ENCODE results near the gene NMD3.
"Not testable (repeated sequence)": the region's sequence is repeated elsewhere in the genome, so short reads cannot be mapped to it uniquely, and the experiment has no call there.

NMD3 gene

DNA sequence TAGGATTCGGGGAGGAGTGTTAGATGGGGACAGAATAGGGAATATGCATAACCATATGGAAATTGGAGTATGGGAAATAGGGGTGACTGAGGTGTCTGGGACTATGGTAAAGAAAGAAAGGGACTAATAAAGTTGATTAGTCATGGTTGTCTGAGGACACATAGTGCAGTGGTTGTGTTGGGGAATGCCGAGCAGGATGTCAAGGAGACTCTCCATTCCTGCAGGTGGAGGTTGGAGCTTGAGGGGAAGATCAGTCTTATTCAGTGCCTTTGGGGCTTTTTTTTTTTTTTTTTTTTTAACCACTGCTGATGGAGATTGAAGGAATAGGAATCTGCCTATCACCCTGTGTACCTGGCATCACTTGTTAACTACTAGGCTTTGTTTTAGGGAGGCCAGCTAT lies 10.8 kb downstream of the NMD3 start:
- DNase-seq (ENCODE audit: low read depth): no peak

DNA sequence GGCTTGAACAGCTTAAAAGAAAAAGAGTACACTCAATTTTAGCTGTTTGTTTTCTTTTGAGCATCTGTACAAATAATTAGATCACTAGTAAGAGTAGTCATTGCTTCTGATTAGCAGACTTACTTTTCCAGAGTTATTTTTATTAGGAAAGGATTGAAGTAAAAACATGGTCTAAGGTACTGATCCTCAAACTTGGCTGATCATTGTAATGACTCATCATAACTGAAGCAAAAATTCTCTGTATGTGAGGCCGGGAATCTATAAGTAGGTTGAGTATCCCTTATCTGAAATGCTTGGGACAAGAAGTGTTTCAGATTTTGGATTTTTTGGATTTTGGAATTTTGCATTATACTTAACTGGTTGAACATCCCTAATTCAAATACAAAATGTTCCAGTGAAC lies 12.4 kb downstream of the NMD3 start:
- no peak for DNase-seq (ENCODE audit: low read depth)

DNA sequence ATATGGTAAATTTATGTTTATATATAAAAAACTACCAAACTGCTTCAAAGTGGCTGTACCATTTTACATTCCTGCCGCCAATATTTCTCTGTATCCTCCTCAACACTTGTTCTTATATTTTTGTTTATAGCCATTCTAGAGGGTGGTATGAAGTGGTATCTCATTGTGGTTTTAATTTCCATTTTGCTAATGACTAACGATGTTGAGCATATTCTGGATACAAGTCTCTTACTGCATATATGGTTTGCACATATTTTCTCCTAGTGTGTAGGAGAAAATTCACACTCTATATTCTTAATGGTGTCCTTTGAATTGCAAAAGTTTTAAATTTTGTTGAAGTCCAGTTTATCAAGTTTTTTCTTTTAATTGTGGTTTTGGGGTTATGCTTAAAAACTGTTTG lies 15.1 kb downstream of the NMD3 start:
- no peak for DNase-seq (ENCODE audit: low read depth)

- DNase-seq (ENCODE audit: low read depth): peak; percentile 18
Measured at GRCh38 chr3:161239700-161240099, 18.6 kb downstream of the NMD3 start.

- DNase-seq (ENCODE audit: low read depth): no peak
Measured at GRCh38 chr3:161244538-161244937, 23.4 kb downstream of the NMD3 start.

DNA sequence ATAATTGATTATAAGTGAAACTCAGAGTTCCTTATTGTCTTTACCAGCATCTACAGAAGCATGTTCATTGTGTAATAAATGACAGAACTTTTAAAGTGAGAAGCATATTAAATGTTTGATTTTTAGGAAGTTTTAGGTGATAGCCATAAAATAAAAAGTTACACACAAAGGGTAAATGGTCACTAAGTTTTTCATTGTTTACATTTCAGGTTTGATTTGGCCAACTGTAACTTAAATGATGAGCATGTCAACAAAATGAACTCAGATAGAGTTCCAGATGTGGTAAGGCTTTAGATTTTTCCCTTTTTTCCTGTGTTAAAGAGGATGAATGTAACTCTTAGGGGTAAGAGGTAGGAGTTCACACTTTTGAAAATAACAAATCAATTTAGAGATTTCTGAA lies 25.9 kb downstream of the NMD3 start:
- DNase-seq (ENCODE audit: low read depth): no peak

GRCh38 chr3:161250116-161250515 lies 29.0 kb downstream of the NMD3 start:
- DNase-seq (ENCODE audit: low read depth): no peak

DNA sequence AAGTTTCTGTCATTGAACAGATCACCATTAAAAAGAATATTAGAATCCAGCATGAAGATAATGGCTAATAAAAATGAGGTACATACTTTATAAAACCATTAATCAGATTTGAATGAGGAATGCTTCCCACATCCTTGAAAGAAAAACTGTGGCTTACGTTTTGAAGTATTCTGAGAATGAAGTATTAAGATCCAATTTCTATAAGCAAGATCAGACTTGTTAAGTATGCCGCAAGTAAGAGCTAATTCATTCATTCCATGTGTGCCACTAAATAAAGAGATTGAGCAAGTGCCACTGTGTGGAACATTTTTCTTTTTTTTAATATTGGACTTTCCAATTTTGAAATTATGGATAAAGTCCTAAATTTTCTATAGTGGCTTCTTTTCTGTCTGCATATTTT lies 30.6 kb downstream of the NMD3 start:
- DNase-seq (ENCODE audit: low read depth): no peak

GRCh38 chr3:161252143-161252542 lies 31.0 kb downstream of the NMD3 start:
- no peak for DNase-seq (ENCODE audit: low read depth)

GRCh38 chr3:161253711-161254110 lies 32.6 kb downstream of the NMD3 start:
- DNase-seq (ENCODE audit: low read depth): no peak

GRCh38 chr3:161254861-161255260 lies 33.8 kb downstream of the NMD3 start:
- no peak for DNase-seq (ENCODE audit: low read depth)

- peak; percentile 80 for DNase-seq (ENCODE audit: low read depth)
Measured at GRCh38 chr3:161263057-161263456, 41.9 kb downstream of the NMD3 start.

GRCh38 chr3:161264852-161265251 lies 43.7 kb downstream of the NMD3 start:
- DNase-seq (ENCODE audit: low read depth): peak; percentile 7

DNA sequence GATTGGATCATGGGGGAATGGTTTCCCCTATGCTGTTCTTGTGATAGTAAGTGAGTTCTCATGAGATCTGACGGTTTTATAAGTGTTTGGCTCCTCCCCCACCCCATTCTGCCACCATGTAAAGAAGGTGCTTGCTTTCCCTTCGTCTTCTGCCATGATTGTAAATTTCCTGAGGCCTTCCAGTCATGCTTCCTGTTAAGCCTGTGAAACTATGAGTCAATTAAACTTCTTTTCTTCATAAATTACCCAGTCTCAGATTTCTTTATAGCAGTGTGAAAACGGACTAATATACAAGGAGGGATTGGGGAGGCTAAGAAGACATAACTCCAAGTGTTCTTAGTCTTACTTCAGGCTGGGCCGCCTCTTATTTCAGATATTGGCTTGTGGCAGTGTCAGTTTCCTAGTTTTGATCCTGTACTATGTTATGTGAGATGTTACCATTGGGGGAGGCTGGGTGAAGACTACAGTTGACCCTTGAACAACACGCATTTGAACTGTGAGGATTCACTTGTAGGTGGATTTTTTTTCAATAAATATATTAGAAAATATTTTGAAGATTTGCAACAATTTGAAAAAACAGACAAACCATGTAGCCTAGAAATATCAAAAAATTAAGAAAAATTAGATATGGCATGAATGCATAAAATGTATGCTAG lies 44.9 kb downstream of the NMD3 start:
- no peak for DNase-seq (ENCODE audit: low read depth)

DNA sequence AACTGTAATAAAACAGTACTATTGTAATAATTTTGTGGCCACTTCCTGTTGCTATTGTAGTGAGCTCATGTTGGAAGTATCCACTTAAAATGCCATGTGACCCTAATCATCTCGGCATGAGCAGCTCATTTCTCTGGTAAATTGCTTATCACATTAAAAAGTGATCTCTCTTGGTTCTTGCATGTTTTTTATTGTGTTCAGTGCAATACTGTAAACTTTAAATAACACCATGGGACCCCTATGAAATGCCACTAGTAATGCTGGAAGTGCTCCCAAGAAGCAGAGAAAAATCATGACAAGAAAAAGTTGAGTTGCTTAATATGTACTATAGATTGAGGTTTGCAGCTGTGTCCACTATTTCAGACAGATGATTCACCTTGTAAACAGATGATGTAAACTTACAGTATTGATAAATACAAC lies 45.6 kb downstream of the NMD3 start:
- DNase-seq (ENCODE audit: low read depth): peak; percentile 79

GRCh38 chr3:161267646-161268045 lies 46.5 kb downstream of the NMD3 start:
- DNase-seq (ENCODE audit: low read depth): no peak

DNA sequence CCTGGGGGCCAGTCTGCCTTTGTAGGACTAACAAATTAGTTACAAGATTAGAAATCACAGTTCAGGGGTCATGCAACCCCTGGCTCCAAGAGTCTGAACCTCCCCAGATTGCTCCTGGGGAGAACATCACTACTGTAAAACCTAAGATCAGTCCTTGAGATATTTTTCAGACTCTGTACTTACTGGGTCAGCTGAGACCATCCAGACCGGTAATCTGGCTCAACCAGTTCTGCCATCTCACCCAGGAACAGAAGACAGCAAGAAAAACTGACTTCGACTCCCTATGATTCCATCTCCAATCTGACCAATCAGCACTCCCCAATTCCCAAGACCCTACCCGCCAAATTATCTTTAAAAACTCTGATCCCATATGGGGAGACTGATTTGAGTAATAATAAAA lies 47.5 kb downstream of the NMD3 start:
- DNase-seq (ENCODE audit: low read depth): no peak

- DNase-seq (ENCODE audit: low read depth): no peak
Measured at GRCh38 chr3:161270991-161271390, 49.9 kb downstream of the NMD3 start.

- DNase-seq (ENCODE audit: low read depth): no peak
Measured at GRCh38 chr3:161271646-161272045, 50.5 kb downstream of the NMD3 start.

DNA sequence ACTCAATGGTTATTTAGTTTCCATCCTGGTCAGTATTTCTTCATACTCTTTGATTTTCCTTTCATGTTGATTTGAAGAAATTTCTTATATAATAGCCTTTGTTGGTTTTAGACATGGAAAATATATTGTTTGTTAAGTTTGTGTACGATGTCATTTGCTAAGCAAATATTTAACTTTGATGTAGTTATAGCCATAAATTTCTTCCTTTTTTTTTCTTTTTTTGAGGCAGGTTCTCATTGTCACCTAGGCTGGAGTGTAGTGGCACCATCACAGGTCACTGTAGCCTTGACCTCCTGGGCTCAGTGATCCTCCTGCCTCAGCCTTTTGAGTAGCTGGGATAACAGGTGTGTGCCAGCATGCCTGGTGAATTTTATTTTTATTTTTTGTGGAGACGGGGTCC lies 51.4 kb downstream of the NMD3 start:
- DNase-seq (ENCODE audit: low read depth): no peak

DNA sequence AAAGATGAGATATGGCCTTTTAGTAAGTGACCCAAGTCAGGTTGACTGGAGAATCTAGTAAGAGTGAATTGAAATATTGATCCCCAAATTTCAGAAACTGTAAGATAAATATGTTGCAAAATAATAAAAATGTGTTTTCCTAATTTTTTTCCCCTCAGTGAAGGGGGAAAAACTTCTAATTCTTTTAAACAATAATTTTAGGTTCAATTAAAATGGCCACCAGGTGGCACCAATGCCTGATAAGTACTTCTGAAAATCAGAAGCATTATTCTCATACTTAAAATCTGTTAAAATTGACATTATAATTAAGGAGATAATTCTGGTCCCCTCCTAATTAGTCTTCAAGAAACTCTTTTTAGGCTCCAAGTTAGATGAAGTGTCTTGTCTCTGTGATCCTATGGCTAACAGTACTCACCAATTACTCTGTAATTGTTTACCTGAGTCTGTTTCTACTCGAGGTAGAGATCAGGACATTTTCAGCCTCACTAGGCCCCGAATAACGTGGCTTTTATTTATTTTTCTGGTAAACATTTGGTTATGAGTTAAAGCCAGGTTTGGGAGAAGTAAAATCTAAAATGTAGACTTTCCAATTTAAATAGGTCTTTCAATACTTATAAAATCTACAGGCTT lies 52.6 kb downstream of the NMD3 start:
- peak; percentile 32 for DNase-seq (ENCODE audit: low read depth)

GRCh38 chr3:161274691-161275298 lies 53.7 kb downstream of the NMD3 start:
- DNase-seq (ENCODE audit: low read depth): peak; percentile 57

- no peak for DNase-seq (ENCODE audit: low read depth)
Measured at GRCh38 chr3:161275919-161276318, 54.8 kb downstream of the NMD3 start.

- DNase-seq (ENCODE audit: low read depth): not testable (repeated sequence)
Measured at GRCh38 chr3:161282387-161282786, 61.3 kb downstream of the NMD3 start.

Data from amniotic epithelial cell (primary cell).